Right lobe of liver (tissue), 6 donors: ENCODE measurements around the gene PRR5L. TPM values are rescaled to one million over a fixed set of nuclear protein-coding genes. Genes with fewer than 3 reads are reported as not detected.

Experiments
- ATAC-seq, 4 donors: fragments of 200-7000 bp; cut with Tn5 transposase; one replicate each; pipeline ENCODE4 v1.9.1; 2020; ENCODE audit warnings: mild to moderate bottlenecking in 4 of 4, moderate library complexity in 4 of 4
- DNase-seq, 3 donors: peaks; one replicate each; pipeline ENCODE4 v3.0.0-alpha.2; 2020
- H3K27ac ChIP-seq, 3 donors: fragments of 200-600 bp; one replicate each; pipeline ENCODE4 v1.8.0; 2022
- H3K27me3 ChIP-seq, 2 donors: fragments of 200-600 bp; one replicate each; pipeline ENCODE4 v1.8.0; 2022
- H3K36me3 ChIP-seq, 4 donors: fragments of 200-600 bp; sonication (generic) in 1 of 4; one replicate each; pipeline versions ENCODE4 v1.5.1 to v1.8.0; 2017 to 2022; ENCODE audit warnings: control low read depth in 1 of 4
- H3K4me1 ChIP-seq, 4 donors: fragments of 200-600 bp; sonication (generic) in 1 of 4; one replicate each; pipeline versions ENCODE4 v1.5.1 to v1.8.0; 2017 to 2022; ENCODE audit warnings: control low read depth in 1 of 4
- H3K4me3 ChIP-seq, 3 donors: fragments of 200-600 bp; one replicate each; pipeline ENCODE4 v1.8.0; 2022
- H3K9me3 ChIP-seq, 4 donors: fragments of 200-600 bp; sonication (generic) in 1 of 4; one replicate each; pipeline versions ENCODE4 v1.5.1 to v1.8.0; 2017 to 2022; ENCODE audit warnings: control low read depth in 1 of 4
- CTCF ChIP-seq, 4 donors: fragments of 200-600 bp in 3 of 4; fragments of 450-650 bp in 1 of 4; IDR thresholded peaks; one replicate each; pipeline versions ENCODE4 v1.5.1 to v1.8.0; 2016 to 2022; ENCODE audit warnings: antibody characterized with exemption in 4 of 4, mild to moderate bottlenecking in 2 of 4
- POLR2A ChIP-seq: fragments of 450-650 bp; IDR thresholded peaks from one replicate; pipeline ENCODE4 v1.6.1; 2017; ENCODE audit warnings: antibody characterized with exemption, mild to moderate bottlenecking
- WGBS: methylation state at CpG from one replicate; pipeline ENCODE4 v1.1.6; 2018; ENCODE audit warnings: low coverage, low lambda C conversion rate; ENCODE audit not compliant: insufficient coverage; ENCODE audit errors: missing lambda C conversion rate; 5-methylcytosine and 5-hydroxymethylcytosine counted together
- intact Hi-C, 2 donors: fragments of 100-400 bp; cut with DNase I; formaldehyde crosslinking; loops; one replicate each; pipeline versions ENCODE4 v1.11.2 to v1.14.1; 2022
- total RNA-seq, 6 experiments: library from RNA; depleted of rRNA in 2 of 6; stranded (reverse); fragments of >200 nt in 2 of 6; fragmentation: NEBNext Ultra II Directional in 3 of 6; extraction: Animal tissue kit (Norgen Biotek cat#: 25700) in 3 of 6; gene quantifications; one replicate each; pipeline versions ENCODE4 v1.1.0 to v1.2.4, GENCODE V29; 2016 to 2023
- donor health status: DM: no; HTN: yes; CAD: no.
- donor health status: DM: no; HTN: no; CAD: no.
- donor health status: DM: no; HTN: no; CAD: no.
- donor health status: DM: no; HTN: yes; CAD: no.
- donor health status: DM: no; HTN: yes; CAD: no.

Gene PRR5L
- total RNA-seq, 6 experiments from 2014 or later: 2.2 to 4.5 (median 2.3) TPM

GRCh38 chr11:36432093-36432469 is 136.0 kb downstream of the PRR5L start:
- H3K4me1 ChIP-seq: peaks cover 0 to 6% (median 0%) of the 10 kb centered on the region in 4 donors
- 85% methylated on average over 2 of the region's 2 CpGs for WGBS
- ATAC-seq: no peak
- no peak overlapping the region for H3K4me3 ChIP-seq
- TF ChIP-seq POLR2A: no peak
- no peak for TF ChIP-seq CTCF (IDR thresholded peaks at IDR 0.05)
- DNase-seq: no peak
- H3K27ac ChIP-seq: no peak overlapping the region
- H3K27me3 ChIP-seq: no peaks in the 10 kb centered on the region
- intact Hi-C loops: no loop called here
- no peaks in the 10 kb centered on the region for H3K9me3 ChIP-seq
- no peaks in the 10 kb centered on the region for H3K36me3 ChIP-seq

- Histone ChIP-seq H3K36me3 (no peaks in the 10 kb centered on the region), H3K27ac (no peak overlapping the region), H3K4me1 (peaks cover 0 to 6% (median 0%) of the 10 kb centered on the region in 4 donors), H3K27me3 (no peaks in the 10 kb centered on the region), H3K4me3 (no peak overlapping the region), H3K9me3 (no peaks in the 10 kb centered on the region)
- DNase-seq (no peak), ATAC-seq (peak in 1 of 4 donors; percentile 56)
- TF ChIP-seq CTCF (IDR thresholded peaks at IDR 0.05) (no peak), POLR2A (no peak)
- intact Hi-C loops: no loop called here
- WGBS: 44% methylated on average over 4 of the region's 4 CpGs
These were observed 136.7 kb downstream of the PRR5L start for GRCh38 chr11:36432738-36433137.

- WGBS: 47% methylated on average over 4 of the region's 5 CpGs
- intact Hi-C loops: no loop called here
- Histone ChIP-seq H3K27me3 (no peaks in the 10 kb centered on the region), H3K4me1 (peaks cover 0 to 11% (median 0%) of the 10 kb centered on the region in 4 donors), H3K9me3 (no peaks in the 10 kb centered on the region), H3K36me3 (no peaks in the 10 kb centered on the region), H3K27ac (no peak overlapping the region), H3K4me3 (no peak overlapping the region)
- DNase-seq (no peak), ATAC-seq (peak in 1 of 4 donors; percentile 73)
- TF ChIP-seq POLR2A (no peak), CTCF (IDR thresholded peaks at IDR 0.05) (no peak)
These were observed 140.0 kb downstream of the PRR5L start for GRCh38 chr11:36436064-36436463.

GRCh38 chr11:36436589-36436988 is 140.5 kb downstream of the PRR5L start:
- H3K27ac ChIP-seq: no peak overlapping the region
- H3K9me3 ChIP-seq: no peaks in the 10 kb centered on the region
- ATAC-seq: no peak
- H3K36me3 ChIP-seq: no peaks in the 10 kb centered on the region
- intact Hi-C loops: no loop called here
- DNase-seq: no peak
- H3K4me1 ChIP-seq: peaks cover 0 to 11% (median 0%) of the 10 kb centered on the region in 4 donors
- no peak overlapping the region for H3K4me3 ChIP-seq
- no peaks in the 10 kb centered on the region for H3K27me3 ChIP-seq
- WGBS: 40% methylated on average over 2 of the region's 2 CpGs
- TF ChIP-seq POLR2A (no peak), CTCF (IDR thresholded peaks at IDR 0.05) (no peak)

- H3K4me1 ChIP-seq: peaks cover 0 to 11% (median 0%) of the 10 kb centered on the region in 4 donors
- TF ChIP-seq POLR2A (no peak), CTCF (IDR thresholded peaks at IDR 0.05) (no peak)
- H3K4me3 ChIP-seq: no peak overlapping the region
- WGBS: 97% methylated on average over 3 of the region's 3 CpGs
- no peaks in the 10 kb centered on the region for H3K27me3 ChIP-seq
- H3K27ac ChIP-seq: no peak overlapping the region
- ATAC-seq (no peak), DNase-seq (no peak)
- H3K36me3 ChIP-seq: no peaks in the 10 kb centered on the region
- intact Hi-C loops: no loop called here
- H3K9me3 ChIP-seq: no peaks in the 10 kb centered on the region
These were observed 141.3 kb downstream of the PRR5L start for GRCh38 chr11:36437413-36437812.
